ENCODE results near the gene LRRTM3.

Gene LRRTM3

GRCh38 chr10:67119651-67120050 is 193.8 kb downstream of the LRRTM3 start:
- DNase-seq (ENCODE audit: low read depth), result no peak

- no peak for DNase-seq (ENCODE audit: low read depth)
These were observed 201.6 kb downstream of the LRRTM3 start for GRCh38 chr10:67127441-67127840.

GRCh38 chr10:67140641-67141040 is 214.8 kb downstream of the LRRTM3 start:
- no peak for DNase-seq (ENCODE audit: low read depth)

GRCh38 chr10:67141300-67141699 is 215.5 kb downstream of the LRRTM3 start:
- no peak for DNase-seq (ENCODE audit: low read depth)

GRCh38 chr10:67144530-67144929 is 218.7 kb downstream of the LRRTM3 start:
- no peak for DNase-seq (ENCODE audit: low read depth)
